ENCODE results near the gene XPNPEP2. TPM values are rescaled to one million over a fixed set of nuclear protein-coding genes. Genes with fewer than 3 reads are reported as not detected.

XPNPEP2 gene
- total RNA-seq, 1 donor from 2014 or later = 3.7 TPM

GRCh38 chrX:129773649-129774458, 35.1 kb downstream of the XPNPEP2 start:
- no peaks in the 10 kb centered on the region for H3K9me3 ChIP-seq (ENCODE audit: control insufficient read depth in 3 of 3, low read length in 3 of 3)
- no peaks in the 10 kb centered on the region for H3K36me3 ChIP-seq (ENCODE audit: control insufficient read depth in 3 of 3, insufficient read depth in 3 of 3, low read length in 3 of 3)
- H3K27me3 ChIP-seq (ENCODE audit: control insufficient read depth in 3 of 3, insufficient read depth in 3 of 3, low read length in 3 of 3) = no peaks in the 10 kb centered on the region
- no peak overlapping the region for H3K4me3 ChIP-seq (ENCODE audit: low read length in 3 of 3)
- H3K27ac ChIP-seq (ENCODE audit: low read depth, low read length) = no peak overlapping the region
- peaks cover 0 to 2% (median 0%) of the 10 kb centered on the region in 3 donors for H3K4me1 ChIP-seq (ENCODE audit: control insufficient read depth in 3 of 3, insufficient read depth in 3 of 3, low read length in 3 of 3)
- no peak overlapping the region for H3K9ac ChIP-seq (ENCODE audit: low read depth in 1 of 3, low read length in 3 of 3)

DNA sequence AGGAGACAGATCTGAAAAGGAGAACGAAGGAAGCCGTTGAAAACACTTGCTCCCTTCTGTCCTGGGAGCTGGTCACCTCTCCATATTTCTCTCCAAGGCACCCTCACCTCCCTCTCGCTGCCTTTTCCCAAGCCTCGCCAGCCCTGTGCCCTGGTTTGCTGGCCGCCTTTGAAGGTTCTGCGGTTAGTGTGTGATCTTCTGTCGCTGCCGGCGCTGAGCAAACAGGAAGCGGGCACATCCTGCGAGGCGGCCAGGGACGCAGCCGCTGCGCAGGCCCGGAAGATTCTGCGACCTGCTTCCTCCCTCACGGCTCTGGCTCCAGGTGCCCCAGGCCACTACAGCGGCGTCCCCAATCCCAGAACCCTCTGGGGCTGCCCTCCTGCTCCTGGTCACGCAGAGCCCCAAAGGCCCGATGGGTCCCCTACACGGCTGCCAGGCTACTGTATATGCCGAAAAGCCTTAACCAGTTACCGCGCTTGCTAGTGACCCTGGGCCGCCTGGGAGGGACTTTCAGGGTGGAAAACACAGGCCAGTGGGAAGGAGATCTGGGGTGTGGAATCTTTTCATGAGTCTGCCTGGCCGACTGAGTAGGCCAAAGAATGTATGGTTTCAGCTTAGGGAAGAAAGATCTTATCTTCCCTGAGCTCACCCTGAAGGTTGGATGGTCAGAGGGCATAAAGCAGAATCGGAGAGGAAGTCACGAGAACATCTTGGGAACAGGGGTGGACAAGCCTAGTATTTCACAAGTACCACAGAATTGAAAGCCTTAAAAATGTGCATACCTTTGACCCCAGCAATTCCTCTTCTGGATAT, 38.6 kb downstream of the XPNPEP2 start:
- Histone ChIP-seq H3K4me3 (ENCODE audit: low read length in 3 of 3) (no peak overlapping the region), H3K36me3 (ENCODE audit: control insufficient read depth in 3 of 3, insufficient read depth in 3 of 3, low read length in 3 of 3) (no peaks in the 10 kb centered on the region), H3K27me3 (ENCODE audit: control insufficient read depth in 3 of 3, insufficient read depth in 3 of 3, low read length in 3 of 3) (no peaks in the 10 kb centered on the region), H3K4me1 (ENCODE audit: control insufficient read depth in 3 of 3, insufficient read depth in 3 of 3, low read length in 3 of 3) (peaks cover 0 to 2% (median 0%) of the 10 kb centered on the region in 3 donors), H3K9ac (ENCODE audit: low read depth in 1 of 3, low read length in 3 of 3) (peak overlapping the region in 1 of 3 donors; percentile 2), H3K27ac (ENCODE audit: low read depth, low read length) (peak overlapping the region; percentile 56), H3K9me3 (ENCODE audit: control insufficient read depth in 3 of 3, low read length in 3 of 3) (no peaks in the 10 kb centered on the region)

- no peak overlapping the region for H3K27ac ChIP-seq (ENCODE audit: low read depth, low read length)
- no peaks in the 10 kb centered on the region for H3K27me3 ChIP-seq (ENCODE audit: control insufficient read depth in 3 of 3, insufficient read depth in 3 of 3, low read length in 3 of 3)
- peaks cover 0 to 2% (median 0%) of the 10 kb centered on the region in 3 donors for H3K4me1 ChIP-seq (ENCODE audit: control insufficient read depth in 3 of 3, insufficient read depth in 3 of 3, low read length in 3 of 3)
- no peak overlapping the region for H3K9ac ChIP-seq (ENCODE audit: low read depth in 1 of 3, low read length in 3 of 3)
- no peaks in the 10 kb centered on the region for H3K36me3 ChIP-seq (ENCODE audit: control insufficient read depth in 3 of 3, insufficient read depth in 3 of 3, low read length in 3 of 3)
- no peak overlapping the region for H3K4me3 ChIP-seq (ENCODE audit: low read length in 3 of 3)
- no peaks in the 10 kb centered on the region for H3K9me3 ChIP-seq (ENCODE audit: control insufficient read depth in 3 of 3, low read length in 3 of 3)
Observed at GRCh38 chrX:129779086-129779672, 40.4 kb downstream of the XPNPEP2 start.

DNA sequence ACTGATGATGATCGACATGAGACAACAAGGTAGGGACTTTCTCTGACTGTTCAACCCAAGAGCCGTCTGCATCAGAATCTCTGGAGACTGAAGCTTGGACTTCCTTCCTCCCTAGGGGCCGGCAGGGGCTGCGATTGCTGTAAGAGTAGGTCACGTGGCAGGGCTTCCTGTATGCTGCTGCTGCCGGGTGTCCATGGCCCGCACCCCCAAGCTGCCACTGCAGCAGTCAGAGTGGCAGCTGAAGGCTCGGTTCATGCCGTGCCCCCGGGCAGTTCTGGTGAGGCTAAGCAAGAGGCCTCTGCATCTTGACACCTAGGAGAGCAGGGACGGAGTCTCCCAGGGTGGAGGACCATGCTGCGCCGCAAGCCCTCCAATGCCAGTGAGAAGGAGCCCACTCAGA, 41.0 kb downstream of the XPNPEP2 start, which contains the start of gene SASH3:
SASH3 (plus strand) TSS at position 203 of the 400 bp plus-strand sequence; CDS start at position 352, 149 bp downstream.
- Histone ChIP-seq H3K27me3 (ENCODE audit: control insufficient read depth in 3 of 3, insufficient read depth in 3 of 3, low read length in 3 of 3) (no peaks in the 10 kb centered on the region), H3K9me3 (ENCODE audit: control insufficient read depth in 3 of 3, low read length in 3 of 3) (no peaks in the 10 kb centered on the region), H3K4me1 (ENCODE audit: control insufficient read depth in 3 of 3, insufficient read depth in 3 of 3, low read length in 3 of 3) (peaks cover 0 to 2% (median 0%) of the 10 kb centered on the region in 3 donors), H3K27ac (ENCODE audit: low read depth, low read length) (no peak within 1 kb of the TSS), H3K9ac (ENCODE audit: low read depth in 1 of 3, low read length in 3 of 3) (no peak within 1 kb of the TSS), H3K36me3 (ENCODE audit: control insufficient read depth in 3 of 3, insufficient read depth in 3 of 3, low read length in 3 of 3) (no peaks in the 10 kb centered on the region), H3K4me3 (ENCODE audit: low read length in 3 of 3) (peak within 1 kb of the TSS in 2 of 3 donors; percentile 4 to 23)

GRCh38 chrX:129780441-129781105, 41.8 kb downstream of the XPNPEP2 start:
- H3K36me3 ChIP-seq (ENCODE audit: control insufficient read depth in 3 of 3, insufficient read depth in 3 of 3, low read length in 3 of 3) = no peaks in the 10 kb centered on the region
- no peak overlapping the region for H3K9ac ChIP-seq (ENCODE audit: low read depth in 1 of 3, low read length in 3 of 3)
- no peaks in the 10 kb centered on the region for H3K27me3 ChIP-seq (ENCODE audit: control insufficient read depth in 3 of 3, insufficient read depth in 3 of 3, low read length in 3 of 3)
- peak overlapping the region in 2 of 3 donors; percentile 4 to 23 for H3K4me3 ChIP-seq (ENCODE audit: low read length in 3 of 3)
- no peaks in the 10 kb centered on the region for H3K9me3 ChIP-seq (ENCODE audit: control insufficient read depth in 3 of 3, low read length in 3 of 3)
- no peak overlapping the region for H3K27ac ChIP-seq (ENCODE audit: low read depth, low read length)
- H3K4me1 ChIP-seq (ENCODE audit: control insufficient read depth in 3 of 3, insufficient read depth in 3 of 3, low read length in 3 of 3) = peaks cover 0 to 2% (median 0%) of the 10 kb centered on the region in 3 donors

- Histone ChIP-seq H3K9me3 (ENCODE audit: control insufficient read depth in 3 of 3, low read length in 3 of 3) (no peaks in the 10 kb centered on the region), H3K27ac (ENCODE audit: low read depth, low read length) (no peak overlapping the region), H3K9ac (ENCODE audit: low read depth in 1 of 3, low read length in 3 of 3) (no peak overlapping the region), H3K4me1 (ENCODE audit: control insufficient read depth in 3 of 3, insufficient read depth in 3 of 3, low read length in 3 of 3) (peaks cover 0 to 2% (median 0%) of the 10 kb centered on the region in 3 donors), H3K4me3 (ENCODE audit: low read length in 3 of 3) (no peak overlapping the region), H3K36me3 (ENCODE audit: control insufficient read depth in 3 of 3, insufficient read depth in 3 of 3, low read length in 3 of 3) (no peaks in the 10 kb centered on the region), H3K27me3 (ENCODE audit: control insufficient read depth in 3 of 3, insufficient read depth in 3 of 3, low read length in 3 of 3) (no peaks in the 10 kb centered on the region)
Observed at GRCh38 chrX:129781134-129781672, 42.4 kb downstream of the XPNPEP2 start.

- H3K27me3 ChIP-seq (ENCODE audit: control insufficient read depth in 3 of 3, insufficient read depth in 3 of 3, low read length in 3 of 3) = no peaks in the 10 kb centered on the region
- H3K4me3 ChIP-seq (ENCODE audit: low read length in 3 of 3) = no peak overlapping the region
- no peaks in the 10 kb centered on the region for H3K36me3 ChIP-seq (ENCODE audit: control insufficient read depth in 3 of 3, insufficient read depth in 3 of 3, low read length in 3 of 3)
- H3K9ac ChIP-seq (ENCODE audit: low read depth in 1 of 3, low read length in 3 of 3) = no peak overlapping the region
- H3K4me1 ChIP-seq (ENCODE audit: control insufficient read depth in 3 of 3, insufficient read depth in 3 of 3, low read length in 3 of 3) = peaks cover 0 to under 1% (median 0%) of the 10 kb centered on the region in 3 donors
- H3K9me3 ChIP-seq (ENCODE audit: control insufficient read depth in 3 of 3, low read length in 3 of 3) = no peaks in the 10 kb centered on the region
- no peak overlapping the region for H3K27ac ChIP-seq (ENCODE audit: low read depth, low read length)
Observed at GRCh38 chrX:129781680-129782495, 43.1 kb downstream of the XPNPEP2 start.

GRCh38 chrX:129782706-129783105, 43.9 kb downstream of the XPNPEP2 start:
- no peaks in the 10 kb centered on the region for H3K27me3 ChIP-seq (ENCODE audit: control insufficient read depth in 3 of 3, insufficient read depth in 3 of 3, low read length in 3 of 3)
- H3K36me3 ChIP-seq (ENCODE audit: control insufficient read depth in 3 of 3, insufficient read depth in 3 of 3, low read length in 3 of 3) = no peaks in the 10 kb centered on the region
- H3K27ac ChIP-seq (ENCODE audit: low read depth, low read length) = no peak overlapping the region
- no peak overlapping the region for H3K4me3 ChIP-seq (ENCODE audit: low read length in 3 of 3)
- no peaks in the 10 kb centered on the region for H3K9me3 ChIP-seq (ENCODE audit: control insufficient read depth in 3 of 3, low read length in 3 of 3)
- no peak overlapping the region for H3K9ac ChIP-seq (ENCODE audit: low read depth in 1 of 3, low read length in 3 of 3)
- H3K4me1 ChIP-seq (ENCODE audit: control insufficient read depth in 3 of 3, insufficient read depth in 3 of 3, low read length in 3 of 3) = no peaks in the 10 kb centered on the region

- no peaks in the 10 kb centered on the region for H3K36me3 ChIP-seq (ENCODE audit: control insufficient read depth in 3 of 3, insufficient read depth in 3 of 3, low read length in 3 of 3)
- H3K4me1 ChIP-seq (ENCODE audit: control insufficient read depth in 3 of 3, insufficient read depth in 3 of 3, low read length in 3 of 3) = no peaks in the 10 kb centered on the region
- H3K9ac ChIP-seq (ENCODE audit: low read depth in 1 of 3, low read length in 3 of 3) = no peak overlapping the region
- no peak overlapping the region for H3K27ac ChIP-seq (ENCODE audit: low read depth, low read length)
- no peaks in the 10 kb centered on the region for H3K27me3 ChIP-seq (ENCODE audit: control insufficient read depth in 3 of 3, insufficient read depth in 3 of 3, low read length in 3 of 3)
- H3K4me3 ChIP-seq (ENCODE audit: low read length in 3 of 3) = no peak overlapping the region
- H3K9me3 ChIP-seq (ENCODE audit: control insufficient read depth in 3 of 3, low read length in 3 of 3) = no peaks in the 10 kb centered on the region
Observed at GRCh38 chrX:129783291-129783713, 44.5 kb downstream of the XPNPEP2 start.
